Gastrocnemius medialis (tissue), 4 donors: Measurements from ENCODE around the gene ZNF845. TPM values are rescaled to one million over a fixed set of nuclear protein-coding genes. Genes with fewer than 3 reads are reported as not detected.

Experiments
- ATAC-seq, 2 donors: fragments of 150-250 bp; one replicate each; pipeline ENCODE4 v1.9.1; 2016
- DNase-seq, 2 donors: peaks; one replicate each; pipeline ENCODE4 v3.0.0-alpha.2; 2019
- H3K27ac ChIP-seq, 4 donors: fragments of 200-600 bp; sonication (generic); 1 replicate in 1 of 4; 2 replicates in 3 of 4; pipeline ENCODE4 v1.5.1; 2016 to 2018; ENCODE audit warnings: mild to moderate bottlenecking in 2 of 4, moderate library complexity in 1 of 4
- H3K27me3 ChIP-seq, 3 donors: fragments of 200-600 bp; sonication (generic) in 2 of 3; 1 replicate in 1 of 3; 2 replicates in 2 of 3; pipeline versions ENCODE4 v1.5.1 to v1.6.0; 2016 to 2019; ENCODE audit warnings: mild to moderate bottlenecking in 1 of 3, moderate library complexity in 1 of 3
- H3K36me3 ChIP-seq, 2 donors: fragments of 200-600 bp; sonication (generic) in 1 of 2; one replicate each; pipeline ENCODE4 v1.5.1; 2017 to 2018
- H3K4me1 ChIP-seq, 2 donors: fragments of 200-600 bp; sonication (generic) in 1 of 2; one replicate each; pipeline ENCODE4 v1.5.1; 2016 to 2017; ENCODE audit warnings: mild to moderate bottlenecking in 2 of 2
- H3K4me3 ChIP-seq, 4 donors: fragments of 200-600 bp; sonication (generic) in 3 of 4; 1 replicate in 1 of 4; 2 replicates in 3 of 4; pipeline ENCODE4 v1.5.1; 2016 to 2019; ENCODE audit warnings: mild to moderate bottlenecking in 2 of 4
- H3K9me3 ChIP-seq, 3 donors: fragments of 200-600 bp; sonication (generic) in 2 of 3; 1 replicate in 1 of 3; 2 replicates in 2 of 3; pipeline ENCODE4 v1.5.1; 2016 to 2019
- CTCF ChIP-seq, 5 experiments: fragments of 450-650 bp in 3 of 5; fragments of 200-600 bp in 2 of 5; sonication (generic) in 2 of 5; IDR thresholded peaks in 4 of 5; conservative IDR thresholded peaks in 1 of 5; 1 replicate in 4 of 5; 2 replicates in 1 of 5; pipeline ENCODE4 v1.5.1; 2016 to 2019; ENCODE audit warnings: antibody characterized with exemption in 5 of 5, mild to moderate bottlenecking in 3 of 5, moderate library complexity in 3 of 5
- POLR2A ChIP-seq, 2 donors: fragments of 450-650 bp; IDR thresholded peaks; one replicate each; pipeline ENCODE4 v1.6.1; 2017; ENCODE audit warnings: antibody characterized with exemption in 2 of 2, mild to moderate bottlenecking in 2 of 2, moderate library complexity in 2 of 2
- in situ Hi-C, 4 donors: fragments of 200-750 bp; cut with MboI; loops; one replicate each; pipeline versions ENCODE4 v1.15.0 to v1.8.0; 2017; ENCODE audit warnings: low sequenced_read_pairs in 4 of 4
- intact Hi-C: fragments of 100-400 bp; cut with DNase I; formaldehyde crosslinking; loops from one replicate; pipeline ENCODE4 v1.15.1; 2023; ENCODE audit warnings: low total_unique reads
- total RNA-seq, 4 donors: library from RNA; depleted of rRNA; stranded (reverse); fragments of >200 nt; gene quantifications; one replicate each; pipeline versions ENCODE4 v1.1.0 to v1.2.3, GENCODE V29; 2016

The ZNF845 gene
- total RNA-seq, 4 donors from 2014 or later, result 1.00 to 2.3 (median 1.4) TPM

GRCh38 chr19:53308339-53308811 is 25.2 kb upstream of the ZNF845 start:
- no peak for DNase-seq
- Histone ChIP-seq H3K4me1 (no peaks in the 10 kb centered on the region), H3K27ac (no peak overlapping the region), H3K27me3 (peaks cover 0 to 18% (median 7%) of the 10 kb centered on the region in 3 donors), H3K36me3 (no peaks in the 10 kb centered on the region), H3K9me3 (peaks cover 0 to 4% (median 0%) of the 10 kb centered on the region in 3 donors), H3K4me3 (no peak overlapping the region)
- intact Hi-C loops (no loop called here), in situ Hi-C loops (no loop called here)
- TF ChIP-seq CTCF (IDR thresholded peaks at IDR 0.05 in 4 of 5, conservative IDR thresholded peaks at IDR 0.05 in 1 of 5) (peak in 3 of 5 experiments; percentile 14 to 35 (median 25)), POLR2A (IDR thresholded peaks at IDR 0.05) (no peak)
- no peak for ATAC-seq

GRCh38 chr19:53311044-53311443 is 22.5 kb upstream of the ZNF845 start:
- ATAC-seq, result no peak
- TF ChIP-seq CTCF (IDR thresholded peaks at IDR 0.05 in 4 of 5, conservative IDR thresholded peaks at IDR 0.05 in 1 of 5), result no peak
- TF ChIP-seq POLR2A (IDR thresholded peaks at IDR 0.05), result no peak
- H3K27me3 ChIP-seq, result peaks cover 0 to 16% (median 7%) of the 10 kb centered on the region in 3 donors

GRCh38 chr19:53311897-53312296 is 21.7 kb upstream of the ZNF845 start:
- Histone ChIP-seq H3K36me3 (no peaks in the 10 kb centered on the region), H3K9me3 (peaks cover 0 to 4% (median 0%) of the 10 kb centered on the region in 3 donors), H3K27me3 (peaks cover 0 to 16% (median 7%) of the 10 kb centered on the region in 3 donors), H3K27ac (no peak overlapping the region), H3K4me1 (no peaks in the 10 kb centered on the region), H3K4me3 (no peak overlapping the region)
- in situ Hi-C loops, result no loop called here
- DNase-seq, result no peak
- no peak for ATAC-seq
- no peak for TF ChIP-seq CTCF (IDR thresholded peaks at IDR 0.05 in 4 of 5, conservative IDR thresholded peaks at IDR 0.05 in 1 of 5)
- intact Hi-C loops, result no loop called here

More at GRCh38 chr19:53311044-53311443, 22.5 kb upstream of the ZNF845 start:
- in situ Hi-C loops, result no loop called here
- Histone ChIP-seq H3K36me3 (no peaks in the 10 kb centered on the region), H3K9me3 (peaks cover 0 to 4% (median 0%) of the 10 kb centered on the region in 3 donors), H3K27ac (no peak overlapping the region), H3K4me1 (no peaks in the 10 kb centered on the region), H3K4me3 (no peak overlapping the region)
- intact Hi-C loops, result no loop called here
- no peak for DNase-seq

- H3K9me3 ChIP-seq, result no peaks in the 10 kb centered on the region
- no peaks in the 10 kb centered on the region for H3K36me3 ChIP-seq
- TF ChIP-seq POLR2A (IDR thresholded peaks at IDR 0.05) (no peak), CTCF (IDR thresholded peaks at IDR 0.05 in 4 of 5, conservative IDR thresholded peaks at IDR 0.05 in 1 of 5) (no peak)
- in situ Hi-C loops, result no loop called here
- ATAC-seq (no peak), DNase-seq (peak in 1 of 2 donors; percentile 14)
- peaks cover 0 to 3% (median 0%) of the 10 kb centered on the region in 3 donors for H3K27me3 ChIP-seq
- intact Hi-C loops, result no loop called here
- H3K27ac ChIP-seq, result no peak overlapping the region
- H3K4me1 ChIP-seq, result no peaks in the 10 kb centered on the region
- peak overlapping the region in 2 of 4 donors; percentile 3 to 31 for H3K4me3 ChIP-seq
Observed at GRCh38 chr19:53328967-53329366, 4.6 kb upstream of the ZNF845 start.
